HL-60 (cell line): Measurements from ENCODE around the gene RPS27L.

ENCODE experiments used
- CTCF ChIP-seq: IDR thresholded peaks from one replicate; pipeline ENCODE4 v1.5.1; 2011; ENCODE audit warnings: low read length, control low read depth, inconsistent platforms; ENCODE audit not compliant: insufficient read depth
- POLR2AphosphoS5 ChIP-seq: IDR thresholded peaks from 2 replicates; pipeline ENCODE4 v1.6.1; 2012; ENCODE audit warnings: low read depth

- no peak for TF ChIP-seq CTCF
- no peak for TF ChIP-seq POLR2AphosphoS5
Measured at GRCh38 chr15:63172851-63173451, 15.7 kb upstream of the RPS27L start.
